A673 (cell line): ENCODE results near the gene METRNL. TPM values are rescaled to one million over a fixed set of nuclear protein-coding genes. Genes with fewer than 3 reads are reported as not detected.

Source experiments
- BruUV-seq: library from RNA; stranded (reverse); fragments of 400-500 nt; replicated peaks from 2 replicates; lab custom pipeline; 2021; lab: Mats Ljungman, UMichigan
- CTCF ChIA-PET: fragments of 300-600 bp; sonication (Branson Sonifier 250); formaldehyde crosslinking; loops from one replicate; lab custom pipeline; 2022; ENCODE audit warnings: antibody characterized with exemption; lab: Charles Lee
- POLR2A ChIA-PET: fragments of 300-600 bp; sonication (Branson Sonifier 250); formaldehyde crosslinking; loops from one replicate; lab custom pipeline; 2022; ENCODE audit warnings: antibody characterized with exemption; ENCODE audit not compliant: low non-redundant PET; lab: Charles Lee
- DNase-seq: peaks from one replicate; pipeline ENCODE4 v3.0.0-alpha.2; 2015; ENCODE audit warnings: low spot score
- H3K27ac ChIP-seq: fragments of 200-600 bp; sonication (generic); 2 replicates; pipeline ENCODE4 v1.5.1; 2016; ENCODE audit warnings: mixed run types, low read depth, mild to moderate bottlenecking, mixed read lengths, antibody characterized with exemption, low read length; ENCODE audit not compliant: poor library complexity, severe bottlenecking
- H3K27me3 ChIP-seq: fragments of 200-600 bp; sonication (generic); replicated peaks from 2 replicates; pipeline ENCODE4 v1.6.1; 2017; ENCODE audit warnings: mixed run types, low read depth, mild to moderate bottlenecking, mixed read lengths, antibody characterized with exemption, low read length; ENCODE audit not compliant: insufficient read depth, poor library complexity
- H3K36me3 ChIP-seq: fragments of 200-600 bp; sonication (generic); 2 replicates; pipeline ENCODE4 v1.6.1; 2016; ENCODE audit warnings: mixed run types, mild to moderate bottlenecking, mixed read lengths, antibody characterized with exemption, low read length; ENCODE audit not compliant: insufficient read depth, poor library complexity, severe bottlenecking
- H3K4me1 ChIP-seq: fragments of 200-600 bp; sonication (generic); 2 replicates; pipeline ENCODE4 v1.6.1; 2017; ENCODE audit warnings: mixed run types, mild to moderate bottlenecking, mixed read lengths, antibody characterized with exemption, low read length; ENCODE audit not compliant: insufficient read depth, poor library complexity, severe bottlenecking
- H3K4me3 ChIP-seq: fragments of 200-600 bp; sonication (generic); 2 replicates; pipeline ENCODE4 v1.5.1; 2016; ENCODE audit warnings: low read depth, mixed run types, mild to moderate bottlenecking, mixed read lengths, low read length; ENCODE audit not compliant: poor library complexity, severe bottlenecking
- H3K9me3 ChIP-seq: fragments of 200-600 bp; sonication (generic); 2 replicates; pipeline ENCODE4 v1.6.1; 2016; ENCODE audit warnings: mixed run types, low read depth, mild to moderate bottlenecking, mixed read lengths, antibody characterized with exemption, low read length; ENCODE audit not compliant: poor library complexity, severe bottlenecking
- CTCF ChIP-seq: fragments of 300-800, 200-600 bp; sonication (generic); conservative IDR thresholded peaks from 2 replicates; pipeline ENCODE4 v1.5.1; 2017; ENCODE audit warnings: low read depth, mild to moderate bottlenecking, antibody characterized with exemption, low read length, moderate library complexity, mixed read lengths
- EZH2 ChIP-seq: fragments of 200-600 bp; sonication (generic); IDR thresholded peaks from 2 replicates; pipeline ENCODE4 v1.6.1; 2017; ENCODE audit warnings: borderline replicate concordance, low read depth, mild to moderate bottlenecking, mixed read lengths, antibody characterized with exemption, low read length; ENCODE audit not compliant: poor library complexity, severe bottlenecking
- intact Hi-C: fragments of 100-400 bp; cut with micrococcal nuclease; formaldehyde crosslinking; loops from one replicate; pipeline ENCODE4 v1.10.0; 2022; ENCODE audit not compliant: unreplicated experiment
- total RNA-seq: library from RNA; stranded (reverse); gene quantifications from 2 replicates; pipeline ENCODE4 v1.2.3, GENCODE V29; 2021

Gene METRNL
- total RNA-seq, 1 experiment from 2014 or later, result 16.5 TPM

DNA sequence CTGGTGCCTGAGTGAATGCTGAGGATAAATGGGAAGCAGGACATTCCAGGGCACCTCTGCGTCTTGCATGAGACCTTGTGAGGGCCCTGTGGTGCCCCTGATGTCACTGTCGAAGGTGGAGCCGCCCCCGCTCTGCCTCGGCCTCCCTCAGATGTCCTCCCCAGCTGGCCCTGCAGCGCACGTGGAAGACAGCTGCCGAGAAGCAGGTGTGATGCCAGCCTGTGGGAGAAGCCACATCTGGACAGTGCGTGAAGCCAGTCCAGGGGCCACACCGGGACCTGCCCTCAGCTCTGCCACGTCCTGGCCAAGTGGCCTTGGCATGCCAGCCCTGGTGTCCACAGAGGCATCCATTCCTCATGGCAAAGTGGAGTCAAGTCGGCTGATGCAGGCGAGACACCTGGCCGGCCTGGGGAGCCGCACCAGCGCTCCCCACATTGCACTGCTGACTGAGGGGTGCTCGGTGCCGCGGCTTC lies 21.6 kb upstream of the METRNL start:
- ChIA-PET CTCF (no interaction called here), POLR2A (no interaction called here)

GRCh38 chr17:83058266-83058798 lies 21.1 kb upstream of the METRNL start:
- TF ChIP-seq CTCF, result no peak
- no peak for TF ChIP-seq EZH2
- no TSS peak for BruUV-seq
- intact Hi-C loops, result no loop called here
- Histone ChIP-seq H3K9me3 (no peaks in the 10 kb centered on the region), H3K36me3 (no peaks in the 10 kb centered on the region), H3K27ac (no peak overlapping the region), H3K4me3 (no peak overlapping the region), H3K4me1 (no peaks in the 10 kb centered on the region), H3K27me3 (no peaks in the 10 kb centered on the region)
- no peak for DNase-seq
- ChIA-PET CTCF (no interaction called here), POLR2A (no interaction called here)

More for the DNA sequence above, 21.6 kb upstream of the METRNL start:
- no peak overlapping the region for H3K4me3 ChIP-seq
- intact Hi-C loops, result no loop called here
- BruUV-seq, result no TSS peak
- H3K27ac ChIP-seq, result no peak overlapping the region
- peaks cover 4% of the 10 kb centered on the region for H3K4me1 ChIP-seq
- TF ChIP-seq EZH2 (no peak), CTCF (no peak)
- H3K27me3 ChIP-seq, result no peaks in the 10 kb centered on the region
- H3K9me3 ChIP-seq, result no peaks in the 10 kb centered on the region
- no peaks in the 10 kb centered on the region for H3K36me3 ChIP-seq
- DNase-seq, result no peak

- H3K27me3 ChIP-seq, result no peaks in the 10 kb centered on the region
- intact Hi-C loops, result no loop called here
- no peaks in the 10 kb centered on the region for H3K36me3 ChIP-seq
- H3K4me1 ChIP-seq, result no peaks in the 10 kb centered on the region
- POLR2A ChIA-PET, result no interaction called here
- no peak for DNase-seq
- H3K4me3 ChIP-seq, result no peak overlapping the region
- no TSS peak for BruUV-seq
- no peak overlapping the region for H3K27ac ChIP-seq
- CTCF ChIA-PET, result no interaction called here
- no peak for TF ChIP-seq CTCF
- no peaks in the 10 kb centered on the region for H3K9me3 ChIP-seq
These were observed 17.8 kb upstream of the METRNL start for GRCh38 chr17:83061586-83061985.
